Activated CD4-positive, alpha-beta T cell treated with anti-CD3 and anti-CD28 coated beads for 24 hours (primary cell): ENCODE data around the gene IFI35.
"Not testable (repeated sequence)": the region's sequence is repeated elsewhere in the genome, so short reads cannot be mapped to it uniquely, and the experiment has no call there.

Source experiments
- DNase-seq, 2 donors: peaks; one replicate each; pipeline ENCODE4 v3.0.0-alpha.2; 2020; ENCODE audit warnings: low read depth in 2 of 2

The IFI35 gene

GRCh38 chr17:42997984-42998938, 8.3 kb upstream of the IFI35 start, which contains the start of gene RPL27:
Gene RPL27 (plus strand): TSS chr17:42998419. CDS start chr17:42998751, 332 bp downstream.
- DNase-seq: peak; percentile 90 to 91

GRCh38 chr17:42999003-42999525, 7.5 kb upstream of the IFI35 start:
- no peak for DNase-seq

GRCh38 chr17:43000894-43001293, 5.7 kb upstream of the IFI35 start:
- DNase-seq: not testable (repeated sequence)

- DNase-seq: no peak
Measured at GRCh38 chr17:43003542-43004172, 2.9 kb upstream of the IFI35 start.

- no peak for DNase-seq
Measured at GRCh38 chr17:43010667-43011308, 4.2 kb downstream of the IFI35 start.

- no peak for DNase-seq
Measured at GRCh38 chr17:43011728-43012472, 5.3 kb downstream of the IFI35 start.

GRCh38 chr17:43013296-43013695, 6.7 kb downstream of the IFI35 start:
- DNase-seq: no peak

- no peak for DNase-seq
Measured at GRCh38 chr17:43014020-43014648, 7.5 kb downstream of the IFI35 start.

GRCh38 chr17:43014649-43015542, 8.3 kb downstream of the IFI35 start:
- DNase-seq: no peak

GRCh38 chr17:43015579-43015978, 9.0 kb downstream of the IFI35 start:
- DNase-seq: no peak

GRCh38 chr17:43016216-43016615, 9.6 kb downstream of the IFI35 start:
- no peak for DNase-seq

GRCh38 chr17:43018008-43018853, 11.6 kb downstream of the IFI35 start:
- DNase-seq: no peak

- no peak for DNase-seq
Measured at GRCh38 chr17:43018932-43019331, 12.3 kb downstream of the IFI35 start.

GRCh38 chr17:43019418-43019817, 12.8 kb downstream of the IFI35 start:
- no peak for DNase-seq

GRCh38 chr17:43020030-43020621, 13.5 kb downstream of the IFI35 start:
- no peak for DNase-seq

- DNase-seq: no peak
Measured at GRCh38 chr17:43020789-43021740, 14.5 kb downstream of the IFI35 start.

- DNase-seq: peak; percentile 40 to 58
Measured at GRCh38 chr17:43021741-43022512, 15.3 kb downstream of the IFI35 start, which contains the start of gene VAT1. Gene VAT1 (minus strand): TSS chr17:43022385. CDS start chr17:43022322, 63 bp downstream.
